IPS-11a (cell line): ENCODE data around the gene CHST13.

Experiments
- H3K4me3 ChIP-seq: one replicate; pipeline ENCODE4 v1.5.1; 2013; ENCODE audit warnings: low read depth, low read length, control low read depth

Gene CHST13, protein sequence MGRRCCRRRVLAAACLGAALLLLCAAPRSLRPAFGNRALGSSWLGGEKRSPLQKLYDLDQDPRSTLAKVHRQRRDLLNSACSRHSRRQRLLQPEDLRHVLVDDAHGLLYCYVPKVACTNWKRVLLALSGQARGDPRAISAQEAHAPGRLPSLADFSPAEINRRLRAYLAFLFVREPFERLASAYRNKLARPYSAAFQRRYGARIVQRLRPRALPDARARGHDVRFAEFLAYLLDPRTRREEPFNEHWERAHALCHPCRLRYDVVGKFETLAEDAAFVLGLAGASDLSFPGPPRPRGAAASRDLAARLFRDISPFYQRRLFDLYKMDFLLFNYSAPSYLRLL

DNA sequence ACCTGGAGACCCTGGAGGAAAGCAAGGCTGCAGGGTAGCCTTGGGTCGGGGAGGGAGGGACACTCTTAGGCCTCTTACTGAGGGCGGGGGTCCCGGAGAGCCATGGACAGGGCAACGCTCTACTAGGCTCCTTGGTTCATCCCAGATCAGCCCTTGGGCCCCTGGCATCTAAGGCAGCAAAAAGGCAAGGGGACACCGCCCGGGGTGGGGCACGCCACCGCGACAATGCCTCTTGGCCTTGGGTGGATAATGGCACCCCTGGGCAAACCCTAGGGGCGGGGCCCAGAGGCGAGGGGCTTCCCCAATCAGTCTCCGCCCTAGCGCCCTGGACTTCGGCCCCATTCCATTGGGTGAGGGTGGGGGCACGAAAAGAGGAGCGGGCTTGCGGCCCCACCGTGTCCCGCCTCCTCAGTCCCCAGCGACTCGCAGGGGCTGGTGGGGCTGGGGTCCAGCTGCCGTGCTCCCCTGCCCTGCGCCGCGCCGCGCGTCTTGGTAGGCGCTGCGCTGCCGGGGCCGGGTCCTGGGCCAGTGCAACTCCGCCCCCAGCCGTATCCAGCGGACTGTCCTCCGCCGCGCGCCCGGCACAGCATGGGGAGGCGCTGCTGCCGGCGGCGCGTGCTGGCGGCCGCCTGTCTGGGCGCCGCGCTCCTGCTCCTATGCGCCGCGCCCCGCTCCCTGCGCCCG is at the start of gene CHST13:
Gene CHST13 (plus strand): TSS at position 411 of the 684 bp plus-strand sequence. CDS start 178 bp downstream, at position 589.
- H3K4me3 ChIP-seq = peak within 1 kb of the TSS; percentile 39

DNA sequence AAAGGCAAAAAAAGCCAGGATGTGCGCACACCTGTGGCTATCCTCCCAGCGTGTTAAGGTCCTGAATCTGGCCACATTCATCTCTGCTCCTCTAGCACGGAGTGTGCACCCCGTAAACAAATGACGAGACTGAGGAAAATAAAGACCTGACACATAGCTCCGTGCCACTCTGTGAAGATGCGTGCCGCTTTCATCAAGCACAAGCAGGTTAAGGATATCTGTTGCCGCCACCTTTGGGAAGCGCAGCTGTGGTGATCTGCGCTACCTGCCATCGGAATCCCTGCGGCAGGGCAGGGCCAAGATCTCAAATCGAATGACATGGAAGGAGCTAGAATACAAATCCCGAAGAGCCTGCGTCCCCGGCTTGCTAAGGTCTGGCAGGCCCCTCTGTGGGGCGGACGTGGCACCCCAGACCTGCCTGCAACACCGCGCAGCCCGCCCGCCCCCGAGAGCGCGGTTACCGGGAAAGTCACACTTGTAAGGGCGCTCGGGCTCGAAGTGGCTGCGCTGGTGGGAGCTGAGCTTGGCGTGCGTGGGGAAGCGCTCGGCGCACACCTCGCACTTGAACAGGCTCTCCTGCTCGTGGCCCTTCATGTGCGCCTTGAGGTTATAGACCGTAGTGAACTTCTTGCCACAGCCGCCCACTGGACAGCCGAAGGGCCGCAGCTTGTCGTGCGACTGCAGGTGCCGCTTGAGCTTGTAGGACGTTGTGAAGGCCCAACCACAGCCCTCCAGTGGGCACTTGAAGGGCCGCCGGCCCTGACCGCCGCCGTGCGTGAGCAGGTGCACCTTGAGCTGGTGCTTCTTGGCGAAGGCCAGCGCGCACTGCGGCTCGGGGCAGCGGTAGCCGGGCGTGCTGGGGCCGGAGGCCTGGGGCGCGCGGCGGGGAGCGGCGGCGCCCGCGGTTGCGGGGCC is 49.2 kb upstream of the CHST13 start:
- H3K4me3 ChIP-seq = peak overlapping the region; percentile 75

DNA sequence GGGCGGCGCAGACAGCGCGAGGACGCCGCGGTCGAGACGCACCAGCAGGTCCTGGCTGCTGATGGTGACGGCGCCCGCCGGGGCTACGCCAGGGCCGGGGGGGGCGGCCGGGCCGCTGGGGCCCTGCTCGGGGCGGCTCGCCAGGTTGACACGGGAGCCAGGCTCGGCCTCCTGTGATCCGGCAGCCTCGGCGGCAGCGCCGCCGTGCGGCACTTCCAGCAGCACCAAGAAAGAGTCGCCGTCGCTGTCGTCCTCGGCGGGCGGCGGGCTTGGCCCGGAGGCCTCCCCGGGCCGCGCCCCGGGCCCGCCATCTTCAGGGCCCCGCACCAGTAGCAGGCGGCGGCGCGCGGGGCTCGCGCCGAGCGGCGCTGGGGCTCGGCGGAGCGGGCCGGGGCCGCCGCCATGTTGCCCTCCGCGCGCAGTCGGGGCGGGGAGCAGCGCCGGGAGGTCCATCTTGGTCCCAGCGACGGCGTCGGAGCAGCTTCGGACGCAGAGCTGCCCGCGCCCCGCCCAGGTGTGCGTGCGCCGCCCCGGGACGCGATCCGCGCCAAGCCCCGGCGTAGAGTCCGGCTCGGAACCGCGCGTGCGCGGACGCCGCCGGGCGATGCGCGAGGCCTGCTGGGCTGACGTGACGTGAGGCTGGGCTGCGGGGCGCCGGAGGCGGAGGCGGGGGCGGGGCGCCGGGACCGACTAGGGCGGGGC is 48.4 kb upstream of the CHST13 start, which contains the start of gene ZXDC:
Gene ZXDC (minus strand): TSS at position 479 of the 702 bp plus-strand sequence. CDS start 26 bp downstream, at position 453.
- peak within 1 kb of the TSS; percentile 75 for H3K4me3 ChIP-seq

DNA sequence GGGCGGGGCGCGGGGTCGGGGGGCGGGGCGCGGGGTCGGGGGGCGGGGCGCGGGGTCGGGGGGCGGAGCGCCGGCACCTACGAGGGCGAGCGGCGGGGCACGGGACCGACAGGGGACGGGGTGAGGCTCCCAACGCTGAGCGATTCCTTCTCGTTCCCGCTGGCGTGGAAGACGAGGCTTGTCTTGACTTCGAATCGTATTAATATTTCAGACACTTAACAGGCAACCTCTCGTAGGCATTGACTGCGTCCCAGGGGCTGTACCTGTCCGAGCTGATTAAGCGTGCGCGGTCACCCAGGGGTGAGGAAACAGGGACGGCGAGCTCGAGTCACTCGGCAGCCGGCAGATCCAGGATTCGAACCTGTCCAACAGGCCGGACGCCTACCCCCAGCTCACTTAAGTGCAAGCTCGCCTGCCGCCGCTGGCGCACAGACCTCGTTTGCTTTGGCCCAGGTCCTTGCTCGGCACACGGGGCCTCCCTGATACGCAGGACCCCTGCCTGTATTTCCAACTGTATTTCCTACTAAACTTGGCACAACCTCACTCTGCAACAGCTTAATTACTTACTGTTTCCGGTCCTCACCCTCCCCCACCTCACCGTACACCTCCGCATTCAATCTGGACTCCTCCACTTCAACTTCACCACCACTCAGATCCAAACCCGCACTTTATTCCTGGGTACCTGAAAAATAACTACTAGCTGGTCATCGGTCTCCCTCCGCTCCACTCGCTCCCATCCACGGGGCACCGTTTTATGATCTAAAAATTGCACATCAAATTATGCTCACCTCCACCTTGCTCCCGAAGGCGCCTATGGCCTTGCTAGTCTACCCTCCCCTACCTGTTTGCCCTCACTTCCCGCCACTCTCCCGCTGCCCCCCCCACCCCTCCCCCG is 47.5 kb upstream of the CHST13 start:
- peak overlapping the region; percentile 72 for H3K4me3 ChIP-seq

DNA sequence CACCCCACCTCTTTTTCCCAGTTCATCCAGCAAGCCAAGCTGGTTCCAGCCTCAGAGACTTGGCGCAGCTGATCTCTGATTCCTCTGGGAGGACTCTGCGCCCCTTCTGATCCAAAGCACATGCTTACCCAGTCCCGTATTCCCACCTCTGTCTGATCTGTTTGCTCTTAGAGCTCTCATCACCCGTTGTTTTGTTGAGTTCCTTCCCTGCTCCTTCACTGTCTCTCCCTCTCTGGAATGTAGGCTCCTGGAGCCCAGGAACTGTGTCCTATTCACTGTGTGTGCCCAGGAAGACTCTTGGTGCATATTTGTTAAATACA is 46.9 kb upstream of the CHST13 start:
- H3K4me3 ChIP-seq = no peak overlapping the region

DNA sequence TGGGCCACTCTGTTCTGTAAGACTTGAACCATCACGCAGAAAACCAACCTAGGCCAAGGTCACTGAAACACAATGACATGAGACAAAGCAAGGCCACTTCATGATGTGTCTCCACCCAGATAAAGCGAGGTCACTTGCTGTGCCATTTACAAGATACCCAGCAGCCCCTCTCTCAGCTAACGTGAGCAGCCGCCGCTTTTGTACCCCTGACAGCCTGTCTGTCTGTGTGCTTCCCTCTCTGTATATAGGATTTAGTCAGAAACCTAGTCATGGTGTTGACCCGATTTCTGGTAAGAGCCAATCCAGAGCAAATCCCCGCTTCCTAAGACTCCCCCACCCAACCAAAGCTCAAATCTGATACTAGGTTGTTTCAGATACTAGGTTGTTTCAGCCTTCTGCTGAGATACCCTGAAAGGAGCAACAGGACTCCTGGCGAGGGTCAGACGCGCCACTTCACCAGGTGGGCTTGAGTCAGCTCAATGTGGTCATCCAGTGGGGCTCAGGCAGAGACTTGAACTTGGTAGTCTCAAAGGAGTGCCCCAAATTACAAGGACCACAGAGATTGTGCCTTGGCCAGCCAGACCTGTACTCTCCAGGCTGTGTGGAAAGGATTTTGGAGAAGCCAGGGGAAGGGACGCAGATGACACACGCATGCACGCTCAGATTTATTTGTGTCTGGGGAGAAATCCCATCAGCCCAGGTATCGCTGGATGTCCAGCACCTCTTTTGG is 45.2 kb upstream of the CHST13 start:
- no peak overlapping the region for H3K4me3 ChIP-seq

DNA sequence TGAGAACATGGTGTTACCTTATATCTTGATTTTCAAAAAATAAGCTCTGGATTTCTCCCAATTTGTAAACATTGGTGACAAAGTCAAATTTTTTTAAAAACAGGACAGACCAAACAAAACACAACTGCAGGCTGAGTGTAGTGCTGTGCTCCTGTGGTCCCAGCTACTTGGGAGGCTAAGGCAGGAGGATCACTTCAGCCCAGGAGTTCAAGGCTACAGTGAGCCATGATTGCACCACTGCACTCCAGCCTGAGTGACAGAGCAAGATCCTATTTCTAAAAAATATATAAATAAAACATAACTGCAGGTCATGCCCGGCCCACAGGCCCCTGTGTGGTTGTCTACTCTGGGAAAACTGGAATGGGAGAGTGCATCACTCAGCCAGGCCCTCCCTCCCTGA is 44.3 kb upstream of the CHST13 start:
- H3K4me3 ChIP-seq = no peak overlapping the region

DNA sequence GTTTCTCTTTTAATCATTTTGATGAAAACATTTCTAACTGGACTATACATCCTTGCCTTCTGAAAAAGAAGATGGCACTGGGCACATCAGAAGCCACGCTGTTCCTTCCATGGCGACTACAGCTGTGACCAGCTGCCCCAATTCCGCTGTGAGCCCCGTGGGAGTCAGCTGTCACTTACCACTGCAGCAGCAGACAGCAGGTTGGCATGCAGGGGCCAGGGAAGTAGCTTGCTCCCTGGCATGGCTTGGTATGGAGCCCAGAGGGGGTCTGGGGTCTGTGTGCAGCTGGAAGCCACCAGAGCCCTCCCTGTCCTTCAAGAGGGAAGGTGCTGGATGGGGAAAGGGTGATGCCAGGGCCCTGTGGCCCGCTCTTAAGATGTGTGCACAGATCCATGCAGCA is 43.7 kb upstream of the CHST13 start:
- H3K4me3 ChIP-seq = no peak overlapping the region

DNA sequence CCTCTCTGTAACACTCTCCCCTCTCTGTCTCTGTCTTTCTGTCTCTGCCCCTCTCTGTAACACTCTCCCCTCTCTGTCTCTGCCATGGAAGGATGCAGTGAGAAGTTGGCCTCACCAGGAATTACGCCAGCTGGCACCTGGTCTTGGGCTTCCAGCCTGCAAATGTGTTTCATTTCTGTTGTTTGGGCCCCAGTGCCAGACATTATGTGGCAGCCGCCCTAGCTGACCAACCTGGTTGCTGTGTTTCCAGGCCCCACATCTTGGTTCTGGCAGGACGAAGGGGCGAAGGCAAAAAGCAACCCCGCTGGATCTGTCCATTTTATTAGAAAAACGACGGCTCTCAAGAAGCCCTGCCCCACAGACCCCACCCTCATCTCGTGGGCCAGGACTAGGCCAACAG is 43.1 kb upstream of the CHST13 start:
- no peak overlapping the region for H3K4me3 ChIP-seq

DNA sequence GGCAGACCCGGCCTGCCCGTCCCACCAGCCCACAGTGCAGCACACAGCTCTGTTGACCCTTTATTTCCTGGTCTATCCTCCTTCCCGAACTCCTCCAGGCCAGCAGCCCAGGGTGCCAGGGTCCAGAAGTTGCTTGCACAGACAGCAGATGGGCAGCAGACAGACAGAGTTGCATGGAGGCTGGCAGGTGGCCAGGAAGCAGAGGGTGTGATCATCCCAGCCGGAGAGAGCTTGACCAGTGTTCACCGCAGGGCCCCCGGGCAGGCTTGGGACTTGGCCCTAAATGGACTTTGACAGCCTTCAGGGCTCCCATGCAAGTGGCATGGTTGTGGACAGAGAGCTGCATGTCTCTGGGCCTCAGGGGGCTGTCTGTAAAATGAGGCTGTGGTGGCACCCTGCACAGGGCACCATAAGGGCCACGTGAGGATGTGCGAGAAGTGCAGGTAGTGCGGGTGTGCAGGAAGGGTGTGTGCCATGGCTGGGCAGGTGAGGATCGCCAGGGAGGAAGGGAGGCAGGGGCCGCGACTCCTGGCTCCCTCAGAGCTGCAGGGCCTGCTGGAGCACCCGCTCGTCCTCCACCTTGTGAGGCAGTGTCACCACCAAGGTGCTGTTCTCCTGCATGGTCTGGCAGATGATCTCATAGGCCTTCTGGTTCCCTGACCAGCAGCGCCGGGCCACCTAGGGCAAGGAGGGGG is 42.0 kb upstream of the CHST13 start:
- no peak overlapping the region for H3K4me3 ChIP-seq

DNA sequence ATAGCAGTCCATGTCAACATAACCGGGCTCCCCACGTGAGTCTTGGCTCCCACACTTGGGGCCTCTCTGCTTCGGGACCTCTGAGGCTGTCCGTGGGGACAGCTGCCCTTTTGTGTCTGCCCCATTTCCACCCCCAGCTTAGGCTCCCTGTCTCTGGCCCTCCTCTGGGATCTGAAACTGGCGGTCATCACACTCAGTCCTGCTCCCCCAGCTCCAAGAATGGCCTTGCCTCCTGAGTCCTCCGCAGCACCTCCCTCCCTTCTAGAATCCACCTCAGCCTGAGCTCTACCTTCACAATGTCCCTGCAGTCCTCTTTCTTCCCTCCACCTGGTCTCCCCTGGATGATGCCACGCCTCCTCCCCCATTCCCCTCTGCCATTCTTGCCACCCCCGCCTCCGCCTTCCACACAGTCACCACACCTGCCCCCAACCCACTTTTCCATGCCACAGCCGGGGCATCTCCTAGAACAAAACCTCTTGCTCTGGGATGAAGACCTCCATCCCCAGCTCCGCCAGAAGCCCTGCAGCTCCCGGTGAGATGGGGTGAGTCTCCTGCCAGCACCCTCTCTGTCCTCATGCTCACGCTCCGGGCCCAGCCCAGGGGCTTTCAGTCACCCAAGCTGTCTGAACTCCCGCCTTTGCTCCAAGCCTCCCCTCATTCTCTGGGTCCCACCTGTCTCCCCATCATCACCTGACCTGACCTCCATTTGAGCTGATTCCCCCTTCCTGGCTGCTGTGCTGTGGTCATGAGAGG is 41.3 kb upstream of the CHST13 start:
- H3K4me3 ChIP-seq = no peak overlapping the region

DNA sequence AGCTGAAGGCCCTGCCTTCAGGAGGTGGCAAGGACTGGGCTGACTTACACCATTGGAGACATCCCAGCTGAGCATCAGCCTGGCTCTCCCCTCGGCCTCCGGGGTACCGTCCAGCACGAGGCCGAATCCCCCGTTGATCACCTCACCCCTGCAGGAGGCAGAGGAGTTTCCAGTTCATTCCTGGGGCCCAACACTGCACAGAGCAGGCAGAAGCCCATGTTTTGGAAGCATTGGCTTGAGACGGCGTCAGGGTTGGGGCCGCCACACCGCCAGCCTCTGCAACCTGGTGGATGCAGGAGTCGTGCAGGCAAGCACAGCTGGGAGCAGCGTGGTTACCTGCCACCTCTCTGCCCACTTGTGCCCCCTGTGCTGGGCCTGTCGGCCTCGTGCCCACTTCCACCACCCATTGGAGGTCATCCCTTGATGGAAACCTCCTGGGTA is 40.6 kb upstream of the CHST13 start:
- no peak overlapping the region for H3K4me3 ChIP-seq

DNA sequence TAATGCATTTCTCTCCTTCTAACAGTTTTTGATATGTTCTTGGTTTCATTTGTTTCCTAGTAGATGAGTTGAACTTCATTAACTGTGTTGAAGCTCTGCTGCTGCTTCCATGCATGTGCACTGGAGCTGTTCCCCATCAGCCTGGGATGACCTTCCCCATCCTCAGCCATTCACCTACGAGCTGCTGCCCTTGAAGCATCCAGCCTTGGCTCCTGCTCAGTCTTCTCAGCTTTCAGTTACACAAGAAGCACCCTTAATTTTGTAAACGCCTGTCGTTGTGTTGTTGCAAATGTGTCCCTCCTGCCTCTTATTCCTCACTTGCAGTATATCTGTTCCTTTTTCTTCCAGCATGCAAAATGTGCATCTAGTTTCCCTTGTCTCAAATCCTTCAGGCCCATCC is 39.8 kb upstream of the CHST13 start:
- H3K4me3 ChIP-seq = no peak overlapping the region

DNA sequence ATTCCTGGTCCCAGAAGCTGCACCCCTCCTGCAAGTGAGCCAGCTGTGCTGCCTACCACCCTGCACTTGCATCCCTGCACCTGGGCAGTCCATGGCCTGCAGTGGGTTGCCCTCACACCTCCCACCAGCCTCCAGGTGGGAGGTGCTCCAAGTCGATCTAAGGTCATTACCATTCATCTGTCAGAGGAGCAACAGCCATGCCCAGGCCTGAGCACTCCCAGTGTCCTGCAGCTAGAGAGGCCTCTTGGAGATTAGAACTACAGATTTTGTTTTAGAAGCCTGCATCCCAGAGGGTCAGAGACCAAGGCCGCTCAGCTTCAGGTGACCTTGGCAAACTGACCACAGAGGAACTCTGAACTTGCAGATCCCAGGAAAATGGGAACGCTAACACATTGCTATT is 39.3 kb upstream of the CHST13 start:
- no peak overlapping the region for H3K4me3 ChIP-seq

DNA sequence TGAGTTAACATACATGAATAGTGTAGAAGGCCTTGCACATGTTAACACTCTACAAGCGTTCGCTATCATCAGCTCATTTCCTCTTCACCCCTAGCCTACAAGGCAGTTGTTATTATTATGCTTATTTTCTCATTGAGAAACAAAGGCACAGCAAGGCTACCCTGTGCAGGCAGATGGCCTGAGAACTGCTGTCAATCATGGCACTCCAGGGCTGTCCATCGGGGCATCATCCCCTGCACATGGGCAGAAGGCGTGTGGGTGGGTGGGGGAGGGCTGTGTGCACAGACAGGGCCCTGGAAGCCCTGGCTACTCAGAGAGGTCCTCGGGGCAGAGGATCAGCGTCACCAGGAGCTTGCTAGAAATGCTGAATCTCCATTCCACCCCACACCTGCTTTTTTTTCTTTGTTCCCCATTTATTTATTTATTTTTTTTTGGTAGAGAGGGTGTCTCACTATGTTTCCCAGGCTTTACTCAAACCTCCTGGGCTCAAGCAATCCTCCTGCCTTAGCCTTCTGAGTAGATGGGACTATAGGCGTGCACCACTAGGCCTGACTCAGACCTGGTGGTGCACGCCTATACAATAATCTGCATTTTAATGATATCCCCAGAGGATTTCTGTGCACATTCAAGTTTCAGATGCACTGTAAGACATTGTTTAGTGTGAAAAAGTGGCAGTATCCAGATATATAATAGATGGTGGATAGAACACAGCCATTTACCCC is 38.6 kb upstream of the CHST13 start:
- no peak overlapping the region for H3K4me3 ChIP-seq

DNA sequence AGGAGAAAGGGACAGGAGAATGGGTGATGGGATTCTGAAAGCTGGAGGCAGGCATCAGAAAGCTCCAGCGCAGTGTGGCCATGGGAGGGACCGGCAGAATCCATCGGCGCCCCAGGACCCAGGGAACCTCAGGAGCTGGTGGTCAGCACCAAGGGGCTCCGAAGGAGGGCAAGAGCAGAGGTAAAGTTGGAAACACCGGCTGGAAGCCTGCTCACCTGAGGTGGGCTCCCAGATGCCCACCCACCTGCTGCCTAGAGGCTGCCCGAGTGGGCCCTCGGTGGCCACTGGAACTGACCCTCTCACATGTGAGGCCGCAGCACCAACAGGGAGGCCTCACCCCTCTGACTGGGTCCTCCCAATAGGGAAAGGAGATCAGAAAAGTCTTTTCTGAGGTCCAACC is 38.0 kb upstream of the CHST13 start:
- H3K4me3 ChIP-seq = no peak overlapping the region

DNA sequence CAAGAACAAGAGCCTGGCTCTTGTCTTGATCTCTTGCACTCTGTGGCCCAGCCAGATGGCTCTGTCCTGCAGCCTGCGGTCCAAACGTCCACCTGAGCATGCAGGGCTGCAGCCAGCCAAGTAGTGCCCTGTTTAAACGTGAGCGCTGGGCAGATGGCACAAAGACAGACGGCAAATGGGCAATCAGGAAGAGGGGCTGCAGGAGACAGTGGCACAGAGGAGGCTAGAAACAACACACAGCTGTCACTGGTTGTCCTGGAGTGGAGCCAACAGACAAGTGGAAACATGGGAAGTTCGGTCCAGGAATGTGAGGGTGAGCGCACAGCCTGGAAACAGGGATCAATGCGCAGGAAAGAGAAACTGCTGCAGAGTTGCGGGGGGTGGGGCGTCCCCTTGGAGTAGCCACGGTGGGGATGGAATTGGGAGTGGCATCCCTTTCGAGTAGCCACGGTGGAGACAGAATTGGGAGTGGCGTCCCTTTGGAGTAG is 37.6 kb upstream of the CHST13 start:
- H3K4me3 ChIP-seq = no peak overlapping the region
